ENCODE data around the gene SIAH2. TPM values are rescaled to one million over a fixed set of nuclear protein-coding genes. Genes with fewer than 3 reads are reported as not detected.

Gene SIAH2
- total RNA-seq, 1 experiment from 2014 or later, result 54.8 TPM

DNA sequence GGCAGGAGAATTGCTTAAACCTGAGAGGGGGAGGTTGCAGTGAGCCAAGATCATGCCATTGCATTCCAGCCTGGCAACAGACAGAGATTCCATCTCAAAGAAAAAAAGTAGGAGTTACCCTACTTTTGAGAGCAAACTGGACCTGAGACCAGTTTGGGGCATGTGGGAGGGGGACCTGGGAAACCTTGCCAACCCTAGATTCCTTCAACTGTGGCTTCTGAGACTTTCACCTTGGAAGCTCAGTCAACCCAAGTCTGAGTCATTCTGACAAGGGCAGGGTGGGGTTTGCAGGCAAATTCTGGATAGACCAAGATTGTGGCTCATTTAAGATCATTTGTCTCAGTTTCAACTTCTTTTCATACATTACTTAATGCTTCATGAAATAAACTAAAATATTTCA is 23.8 kb upstream of the SIAH2 start:
- no peak for DNase-seq
- H3K36me3 ChIP-seq (replicated peaks; ENCODE audit: control insufficient read depth, insufficient read depth, low read length), result no peaks in the 10 kb centered on the region
- no peak overlapping the region for H3K4me3 ChIP-seq (ENCODE audit: insufficient read depth, low read depth, low read length)
- no peaks in the 10 kb centered on the region for H3K27me3 ChIP-seq (ENCODE audit: control insufficient read depth, insufficient read depth, low read length)

DNA sequence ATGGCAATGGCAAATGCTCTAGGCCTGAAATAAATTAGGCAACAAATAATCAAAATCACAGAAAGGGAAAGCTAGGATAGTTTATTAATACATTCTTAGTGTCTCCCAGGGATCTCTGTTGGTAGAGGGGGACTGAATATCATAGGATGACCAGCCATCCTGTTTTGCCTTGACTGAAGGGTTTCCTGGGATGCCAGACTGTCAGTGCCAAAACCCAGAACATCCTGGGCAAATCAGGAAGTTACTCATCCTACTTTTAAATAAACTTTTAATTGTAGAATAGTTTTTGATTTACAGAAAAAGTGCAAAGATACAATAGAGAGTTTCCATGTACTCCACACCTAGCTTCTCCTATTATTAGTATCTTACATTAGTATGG is 21.8 kb upstream of the SIAH2 start:
- Histone ChIP-seq H3K27me3 (ENCODE audit: control insufficient read depth, insufficient read depth, low read length) (no peaks in the 10 kb centered on the region), H3K36me3 (replicated peaks; ENCODE audit: control insufficient read depth, insufficient read depth, low read length) (no peaks in the 10 kb centered on the region), H3K4me3 (ENCODE audit: insufficient read depth, low read depth, low read length) (no peak overlapping the region)
- no peak for DNase-seq

DNA sequence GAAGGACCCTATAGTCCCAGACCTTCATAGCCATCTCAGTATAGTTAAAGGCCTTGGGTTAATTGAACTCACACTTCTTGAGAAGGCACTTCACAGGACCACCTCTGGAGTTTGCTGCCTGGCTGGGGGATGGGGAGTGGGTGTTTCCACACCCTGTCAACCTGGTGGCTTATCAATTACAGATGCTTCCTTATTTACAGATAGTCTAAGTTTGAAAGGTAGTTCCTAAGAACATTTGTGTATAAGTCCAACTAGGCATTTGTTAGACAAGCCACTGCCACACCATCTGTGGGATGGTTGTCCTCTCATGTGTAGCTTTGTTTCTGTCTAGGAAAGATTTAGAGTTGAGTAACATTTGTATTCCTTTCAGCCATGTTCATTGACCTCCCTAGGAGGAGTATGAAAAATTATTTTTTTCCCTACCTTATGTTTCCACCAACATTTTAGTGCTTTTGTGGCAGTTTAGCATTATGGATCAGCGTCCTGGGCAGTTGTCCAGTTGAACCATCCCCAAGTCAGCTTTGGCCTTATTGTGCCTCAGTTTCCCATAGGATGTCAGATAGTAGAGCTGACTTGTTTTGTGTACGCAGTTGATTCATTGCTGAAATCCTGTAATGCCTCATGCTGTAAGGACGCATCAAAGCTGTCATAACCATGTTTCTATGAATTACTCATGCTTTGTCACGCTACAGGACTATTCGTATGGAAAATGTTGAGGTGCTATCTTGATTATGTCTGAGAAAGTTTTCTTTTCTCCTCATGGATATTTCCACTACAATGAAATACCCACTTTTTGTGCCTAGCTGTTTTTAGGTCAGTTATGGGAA is 21.2 kb upstream of the SIAH2 start:
- no peak for DNase-seq
- Histone ChIP-seq H3K36me3 (replicated peaks; ENCODE audit: control insufficient read depth, insufficient read depth, low read length) (no peaks in the 10 kb centered on the region), H3K27me3 (ENCODE audit: control insufficient read depth, insufficient read depth, low read length) (no peaks in the 10 kb centered on the region), H3K4me3 (ENCODE audit: insufficient read depth, low read depth, low read length) (no peak overlapping the region)

GRCh38 chr3:150783316-150783715 is 20.3 kb upstream of the SIAH2 start:
- Histone ChIP-seq H3K27me3 (ENCODE audit: control insufficient read depth, insufficient read depth, low read length) (no peaks in the 10 kb centered on the region), H3K4me3 (ENCODE audit: insufficient read depth, low read depth, low read length) (no peak overlapping the region)
- DNase-seq, result no peak

DNA sequence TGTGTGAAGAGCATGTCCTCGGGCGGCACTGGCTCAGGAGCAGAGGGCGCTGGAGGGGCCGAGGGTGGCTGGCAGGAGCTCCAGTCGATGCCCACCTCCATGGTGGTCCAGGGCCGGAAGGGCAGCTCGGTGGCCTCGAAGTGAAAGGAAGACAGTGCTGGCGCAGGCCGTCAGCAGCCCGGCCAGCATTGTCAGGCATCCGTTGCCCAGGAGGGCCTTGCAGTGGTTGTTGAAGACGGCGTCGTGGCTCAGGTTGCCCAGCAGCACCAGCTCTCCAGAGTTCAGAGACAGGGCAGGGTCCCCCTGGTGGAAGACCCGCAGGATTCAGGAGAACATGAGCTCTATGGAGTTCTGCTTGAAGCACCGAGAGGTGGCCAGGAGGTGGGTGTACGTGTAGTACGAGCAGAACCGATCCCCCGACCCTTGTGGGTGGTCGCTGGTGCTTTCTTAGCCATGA is 16.5 kb upstream of the SIAH2 start:
- Histone ChIP-seq H3K27me3 (ENCODE audit: control insufficient read depth, insufficient read depth, low read length) (no peaks in the 10 kb centered on the region), H3K4me3 (ENCODE audit: insufficient read depth, low read depth, low read length) (no peak overlapping the region), H3K36me3 (replicated peaks; ENCODE audit: control insufficient read depth, insufficient read depth, low read length) (no peaks in the 10 kb centered on the region)
- peak; percentile 83 for DNase-seq

More at GRCh38 chr3:150783316-150783715, 20.3 kb upstream of the SIAH2 start:
- H3K36me3 ChIP-seq (replicated peaks; ENCODE audit: control insufficient read depth, insufficient read depth, low read length), result no peaks in the 10 kb centered on the region

- Histone ChIP-seq H3K27me3 (ENCODE audit: control insufficient read depth, insufficient read depth, low read length) (no peaks in the 10 kb centered on the region), H3K4me3 (ENCODE audit: insufficient read depth, low read depth, low read length) (no peak overlapping the region), H3K36me3 (replicated peaks; ENCODE audit: control insufficient read depth, insufficient read depth, low read length) (no peaks in the 10 kb centered on the region)
- no peak for DNase-seq
These were observed 15.9 kb upstream of the SIAH2 start for GRCh38 chr3:150778793-150779401.

DNA sequence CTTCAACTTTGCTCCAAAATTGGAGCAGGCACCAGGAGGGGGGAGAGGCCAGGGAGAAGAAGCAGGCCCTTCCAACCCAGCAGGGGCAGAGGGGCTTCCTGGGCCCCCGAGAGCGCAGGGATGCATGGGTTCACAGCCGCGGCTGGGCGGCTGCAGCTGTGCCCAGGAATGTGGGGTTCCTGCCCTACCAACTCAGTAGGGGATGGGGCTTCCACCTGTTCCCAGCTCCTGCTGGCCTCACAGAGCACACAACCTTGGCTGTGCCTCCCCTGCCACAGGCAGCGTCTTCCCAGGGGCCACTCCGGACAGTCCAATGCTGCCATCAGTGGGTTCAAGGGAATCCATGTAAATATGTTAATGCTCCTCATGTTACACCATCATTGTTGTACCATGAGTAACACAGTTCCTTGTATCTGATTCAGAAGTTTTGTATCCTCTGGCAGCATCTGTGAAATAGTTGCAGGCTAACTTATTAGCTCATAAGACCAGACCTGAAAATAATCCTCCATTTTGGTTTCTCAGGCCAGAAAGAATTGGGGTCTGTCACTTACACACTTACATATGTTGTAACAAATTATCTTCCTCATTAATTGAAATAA is 12.1 kb upstream of the SIAH2 start:
- Histone ChIP-seq H3K27me3 (ENCODE audit: control insufficient read depth, insufficient read depth, low read length) (no peaks in the 10 kb centered on the region), H3K36me3 (replicated peaks; ENCODE audit: control insufficient read depth, insufficient read depth, low read length) (no peaks in the 10 kb centered on the region), H3K4me3 (ENCODE audit: insufficient read depth, low read depth, low read length) (no peak overlapping the region)
- no peak for DNase-seq

- no peak overlapping the region for H3K4me3 ChIP-seq (ENCODE audit: insufficient read depth, low read depth, low read length)
- DNase-seq, result no peak
- no peaks in the 10 kb centered on the region for H3K36me3 ChIP-seq (replicated peaks; ENCODE audit: control insufficient read depth, insufficient read depth, low read length)
- H3K27me3 ChIP-seq (ENCODE audit: control insufficient read depth, insufficient read depth, low read length), result no peaks in the 10 kb centered on the region
These were observed 10.7 kb upstream of the SIAH2 start for GRCh38 chr3:150773616-150774192.

DNA sequence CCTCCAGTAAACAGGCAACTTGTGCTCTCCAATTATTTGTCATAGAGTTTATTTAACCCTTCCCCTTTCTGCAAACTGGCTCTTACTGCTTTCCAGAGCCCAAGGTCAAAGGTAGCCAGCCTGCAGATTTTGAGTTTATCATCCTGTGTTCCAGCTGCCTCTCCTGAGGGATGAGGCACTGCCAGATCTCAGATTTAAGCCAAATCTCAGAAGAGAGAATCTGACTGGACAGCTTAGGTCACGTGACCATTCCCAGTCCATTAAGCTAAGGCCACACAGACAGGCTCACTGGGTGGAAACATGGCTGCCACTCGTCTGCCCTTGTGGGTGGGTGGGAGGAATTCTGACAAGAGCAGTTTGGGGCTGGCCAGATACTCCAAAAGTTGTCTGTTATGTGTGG is 8.6 kb upstream of the SIAH2 start:
- Histone ChIP-seq H3K36me3 (replicated peaks; ENCODE audit: control insufficient read depth, insufficient read depth, low read length) (no peaks in the 10 kb centered on the region), H3K27me3 (ENCODE audit: control insufficient read depth, insufficient read depth, low read length) (no peaks in the 10 kb centered on the region), H3K4me3 (ENCODE audit: insufficient read depth, low read depth, low read length) (no peak overlapping the region)
- DNase-seq, result no peak

GRCh38 chr3:150770681-150771080 is 7.7 kb upstream of the SIAH2 start:
- no peaks in the 10 kb centered on the region for H3K27me3 ChIP-seq (ENCODE audit: control insufficient read depth, insufficient read depth, low read length)
- no peak for DNase-seq
- no peaks in the 10 kb centered on the region for H3K36me3 ChIP-seq (replicated peaks; ENCODE audit: control insufficient read depth, insufficient read depth, low read length)
- H3K4me3 ChIP-seq (ENCODE audit: insufficient read depth, low read depth, low read length), result no peak overlapping the region

DNA sequence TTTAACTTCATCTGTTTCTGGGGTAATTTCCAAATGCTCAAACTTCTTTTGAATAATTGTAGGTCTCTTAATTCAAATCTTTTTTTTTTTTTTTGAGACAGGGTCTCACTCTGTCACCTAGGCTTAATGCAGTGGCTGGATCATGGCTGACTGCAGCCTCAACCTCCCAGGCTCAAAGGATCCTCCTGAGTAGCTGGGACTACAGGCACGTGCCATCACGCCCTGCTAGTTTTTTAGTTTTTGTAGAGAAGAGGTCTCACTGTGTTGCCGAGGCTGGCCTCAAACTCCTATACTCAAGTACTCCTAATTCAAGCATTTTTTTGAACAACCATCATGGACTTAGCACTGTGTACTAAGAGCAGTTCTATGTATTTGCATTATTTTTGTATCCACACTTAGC is 3.8 kb upstream of the SIAH2 start:
- no peak for DNase-seq
- no peaks in the 10 kb centered on the region for H3K36me3 ChIP-seq (replicated peaks; ENCODE audit: control insufficient read depth, insufficient read depth, low read length)
- H3K27me3 ChIP-seq (ENCODE audit: control insufficient read depth, insufficient read depth, low read length), result peaks cover 6% of the 10 kb centered on the region
- H3K4me3 ChIP-seq (ENCODE audit: insufficient read depth, low read depth, low read length), result no peak overlapping the region

- Histone ChIP-seq H3K36me3 (replicated peaks; ENCODE audit: control insufficient read depth, insufficient read depth, low read length) (no peaks in the 10 kb centered on the region), H3K4me3 (ENCODE audit: insufficient read depth, low read depth, low read length) (no peak overlapping the region), H3K27me3 (ENCODE audit: control insufficient read depth, insufficient read depth, low read length) (peaks cover 6% of the 10 kb centered on the region)
- DNase-seq, result no peak
These were observed 3.2 kb upstream of the SIAH2 start for GRCh38 chr3:150765949-150766720.

DNA sequence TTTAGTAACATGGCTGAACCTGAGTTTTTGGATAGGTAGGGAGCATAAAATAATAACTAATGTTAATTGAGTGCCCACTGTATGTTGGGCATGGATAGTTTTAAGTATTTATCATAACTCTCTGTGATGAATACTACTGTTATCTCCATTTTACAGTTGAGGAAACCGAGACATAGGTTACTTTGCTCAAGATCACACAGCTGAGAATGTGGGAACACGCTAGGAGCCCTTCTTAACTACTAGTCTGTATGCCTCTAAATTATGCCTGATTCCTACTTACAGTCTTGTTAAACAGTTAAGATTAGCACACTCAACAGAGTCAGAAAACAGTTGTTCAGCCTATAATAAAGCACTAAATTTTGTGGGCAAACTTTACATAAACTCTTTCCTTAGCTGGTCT is 2.0 kb upstream of the SIAH2 start:
- H3K27me3 ChIP-seq (ENCODE audit: control insufficient read depth, insufficient read depth, low read length), result peaks cover 6% of the 10 kb centered on the region
- H3K4me3 ChIP-seq (ENCODE audit: insufficient read depth, low read depth, low read length), result no peak overlapping the region

DNA sequence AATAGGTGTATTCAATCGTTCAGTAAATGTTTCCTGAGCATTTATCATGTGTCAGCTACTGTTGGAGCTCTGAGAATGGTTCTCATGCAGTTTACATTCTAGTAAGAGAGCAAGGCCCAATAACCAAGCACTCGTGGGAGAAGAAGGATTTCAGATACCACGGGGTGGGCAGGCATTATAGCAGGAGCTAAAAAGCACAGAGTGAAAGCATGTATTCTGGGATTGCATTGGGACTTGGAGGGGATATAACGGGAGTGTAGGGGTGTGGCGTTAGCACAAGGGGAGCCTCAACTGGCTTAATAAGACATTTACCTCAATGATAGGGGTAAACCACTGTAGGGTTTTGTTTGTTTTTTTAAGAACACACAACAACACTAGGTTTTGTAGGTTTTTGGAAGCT is 1.6 kb upstream of the SIAH2 start:
- no peak for DNase-seq

More for the DNA sequence above, 2.0 kb upstream of the SIAH2 start:
- no peak for DNase-seq
- H3K36me3 ChIP-seq (replicated peaks; ENCODE audit: control insufficient read depth, insufficient read depth, low read length), result no peaks in the 10 kb centered on the region

More for the DNA sequence above, 1.6 kb upstream of the SIAH2 start:
- Histone ChIP-seq H3K36me3 (replicated peaks; ENCODE audit: control insufficient read depth, insufficient read depth, low read length) (no peaks in the 10 kb centered on the region), H3K4me3 (ENCODE audit: insufficient read depth, low read depth, low read length) (no peak overlapping the region), H3K27me3 (ENCODE audit: control insufficient read depth, insufficient read depth, low read length) (peaks cover 6% of the 10 kb centered on the region)
